Stomach (tissue), 4 donors: Measurements from ENCODE around the gene UBE2R2.

ENCODE experiments used
- CTCF ChIP-seq, 7 experiments: fragments of 450-650 bp in 4 of 7; fragments of 200-600 bp in 3 of 7; sonication (generic) in 3 of 7; IDR thresholded peaks; one replicate each; pipeline ENCODE4 v1.5.1; 2016 to 2019; ENCODE audit warnings: antibody characterized with exemption in 7 of 7, control low read depth in 2 of 7, mild to moderate bottlenecking in 1 of 7
- EP300 ChIP-seq: sonication (generic); formaldehyde crosslinking; IDR thresholded peaks from one replicate; pipeline ENCODE4 v1.6.1; 2017; ENCODE audit warnings: antibody characterized with exemption
- POLR2A ChIP-seq, 4 donors: fragments of 450-650 bp; IDR thresholded peaks; one replicate each; pipeline ENCODE4 v1.6.1; 2016; ENCODE audit warnings: antibody characterized with exemption in 4 of 4, control low read depth in 2 of 4, mild to moderate bottlenecking in 1 of 4, moderate library complexity in 1 of 4
- POLR2AphosphoS5 ChIP-seq, 3 donors: sonication (generic); formaldehyde crosslinking; IDR thresholded peaks; one replicate each; pipeline ENCODE4 v1.6.1; 2016; ENCODE audit warnings: antibody characterized with exemption in 3 of 3

- TF ChIP-seq CTCF (IDR thresholded peaks at IDR 0.05) = no peak
- TF ChIP-seq EP300 = no peak
- TF ChIP-seq POLR2A (IDR thresholded peaks at IDR 0.05) = no peak
- TF ChIP-seq POLR2AphosphoS5 (IDR thresholded peaks at IDR 0.05) = no peak
Observed at GRCh38 chr9:33927694-33928093, 110.7 kb downstream of the UBE2R2 start.
